Breast epithelium (tissue), 3 donors: ENCODE results near the gene CORO2B.

Experiments
- POLR2A ChIP-seq: fragments of 450-650 bp; IDR thresholded peaks from one replicate; pipeline ENCODE4 v1.6.1; 2016; ENCODE audit warnings: antibody characterized with exemption, mild to moderate bottlenecking, moderate library complexity
- POLR2AphosphoS5 ChIP-seq, 3 donors: sonication (generic); formaldehyde crosslinking; IDR thresholded peaks; one replicate each; pipeline ENCODE4 v1.6.1; 2017; ENCODE audit warnings: antibody characterized with exemption in 3 of 3
- TF ChIP-seq, protein P1 (sequence below), 3 donors: fragments of 450-650 bp; IDR thresholded peaks; one replicate each; pipeline ENCODE4 v1.5.1; 2016 to 2017; ENCODE audit warnings: antibody characterized with exemption in 3 of 3, mild to moderate bottlenecking in 3 of 3, moderate library complexity in 3 of 3

DNA sequence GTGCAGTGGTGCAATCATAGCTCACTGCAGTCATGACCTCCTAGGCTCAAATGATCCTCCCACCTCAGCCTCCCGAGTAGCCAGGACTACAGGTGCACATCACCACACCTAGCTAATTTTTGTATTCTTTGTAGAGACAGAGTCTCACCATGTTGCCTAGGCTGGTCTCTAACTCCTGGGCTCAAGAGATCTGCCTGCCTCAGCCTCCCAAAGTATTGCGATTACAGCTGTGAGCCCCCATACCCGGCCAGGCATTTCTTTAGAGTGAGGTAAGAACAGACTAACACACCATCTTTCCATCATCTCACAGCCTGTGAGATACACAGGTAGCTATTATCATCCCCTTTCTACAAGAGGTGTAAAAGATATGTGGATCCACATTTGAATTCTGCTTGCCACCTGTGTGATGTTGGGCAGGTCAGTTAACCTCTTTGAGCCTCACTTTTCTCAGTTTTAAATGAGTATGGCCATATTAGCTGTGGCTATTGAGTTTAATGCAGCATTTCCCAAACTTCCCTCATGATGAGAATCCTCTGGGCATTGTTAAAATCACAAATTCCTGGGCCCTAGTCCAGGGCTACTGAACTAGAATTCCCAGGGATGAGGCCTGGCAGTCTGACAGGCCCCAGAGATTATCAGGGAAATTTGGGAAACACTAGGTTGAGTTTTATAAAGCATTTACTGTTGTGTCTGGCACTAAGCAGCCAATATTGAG is 195.9 kb downstream of the CORO2B start:
- TF ChIP-seq POLR2AphosphoS5 (IDR thresholded peaks at IDR 0.05) (no peak), POLR2A (no peak)
- TF ChIP-seq, protein P1, sequence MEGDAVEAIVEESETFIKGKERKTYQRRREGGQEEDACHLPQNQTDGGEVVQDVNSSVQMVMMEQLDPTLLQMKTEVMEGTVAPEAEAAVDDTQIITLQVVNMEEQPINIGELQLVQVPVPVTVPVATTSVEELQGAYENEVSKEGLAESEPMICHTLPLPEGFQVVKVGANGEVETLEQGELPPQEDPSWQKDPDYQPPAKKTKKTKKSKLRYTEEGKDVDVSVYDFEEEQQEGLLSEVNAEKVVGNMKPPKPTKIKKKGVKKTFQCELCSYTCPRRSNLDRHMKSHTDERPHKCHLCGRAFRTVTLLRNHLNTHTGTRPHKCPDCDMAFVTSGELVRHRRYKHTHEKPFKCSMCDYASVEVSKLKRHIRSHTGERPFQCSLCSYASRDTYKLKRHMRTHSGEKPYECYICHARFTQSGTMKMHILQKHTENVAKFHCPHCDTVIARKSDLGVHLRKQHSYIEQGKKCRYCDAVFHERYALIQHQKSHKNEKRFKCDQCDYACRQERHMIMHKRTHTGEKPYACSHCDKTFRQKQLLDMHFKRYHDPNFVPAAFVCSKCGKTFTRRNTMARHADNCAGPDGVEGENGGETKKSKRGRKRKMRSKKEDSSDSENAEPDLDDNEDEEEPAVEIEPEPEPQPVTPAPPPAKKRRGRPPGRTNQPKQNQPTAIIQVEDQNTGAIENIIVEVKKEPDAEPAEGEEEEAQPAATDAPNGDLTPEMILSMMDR (IDR thresholded peaks at IDR 0.05) = no peak
